GM19023 (cell line): ENCODE results near the gene CBX7.

Experiments used
- ATAC-seq: cut with Tn5 transposase; IDR thresholded peaks from one replicate; pipeline ENCODE4 v1.9.1; 2021; ENCODE audit warnings: mild to moderate bottlenecking, moderate library complexity; ENCODE audit not compliant: unreplicated experiment

The CBX7 gene

GRCh38 chr22:39128508-39128907 lies 24.0 kb downstream of the CBX7 start:
- ATAC-seq = no peak

- ATAC-seq = no peak
Observed at GRCh38 chr22:39125622-39126021, 26.9 kb downstream of the CBX7 start.

GRCh38 chr22:39123751-39124581 lies 28.5 kb downstream of the CBX7 start:
- ATAC-seq = no peak

- ATAC-seq = no peak
Observed at GRCh38 chr22:39122772-39123470, 29.6 kb downstream of the CBX7 start.

GRCh38 chr22:39120983-39121382 lies 31.5 kb downstream of the CBX7 start:
- no peak for ATAC-seq

- ATAC-seq = no peak
Observed at GRCh38 chr22:39117585-39118191, 34.8 kb downstream of the CBX7 start.

- ATAC-seq = no peak
Observed at GRCh38 chr22:39115977-39116621, 36.4 kb downstream of the CBX7 start.

GRCh38 chr22:39115570-39115969 lies 36.9 kb downstream of the CBX7 start:
- no peak for ATAC-seq

GRCh38 chr22:39114112-39114511 lies 38.4 kb downstream of the CBX7 start:
- ATAC-seq = no peak

- no peak for ATAC-seq
Observed at GRCh38 chr22:39110631-39111561, 41.6 kb downstream of the CBX7 start.

GRCh38 chr22:39109361-39109760 lies 43.1 kb downstream of the CBX7 start:
- no peak for ATAC-seq

- no peak for ATAC-seq
Observed at GRCh38 chr22:39108487-39108886, 44.0 kb downstream of the CBX7 start.

GRCh38 chr22:39106326-39106725 lies 46.2 kb downstream of the CBX7 start:
- no peak for ATAC-seq

- ATAC-seq = no peak
Observed at GRCh38 chr22:39103431-39103830, 49.0 kb downstream of the CBX7 start.

- no peak for ATAC-seq
Observed at GRCh38 chr22:39101226-39101625, 51.3 kb downstream of the CBX7 start.

- ATAC-seq = no peak
Observed at GRCh38 chr22:39098576-39098975, 53.9 kb downstream of the CBX7 start.

GRCh38 chr22:39098026-39098425 lies 54.5 kb downstream of the CBX7 start:
- ATAC-seq = no peak

GRCh38 chr22:39097098-39098020 lies 55.1 kb downstream of the CBX7 start, which contains the start of gene APOBEC3H:
Gene APOBEC3H, plus strand, starts transcription at chr22:39097244. Its CDS starts 3,035 bp downstream, at chr22:39100279.
- no peak for ATAC-seq

GRCh38 chr22:39095971-39096370 lies 56.5 kb downstream of the CBX7 start:
- ATAC-seq = no peak
